GM21367 (cell line): Measurements from ENCODE around the gene PRM2.
A peak's percentile ranks its signal among the peaks of the same experiment; 100 is the strongest.

ENCODE experiments used
- ATAC-seq: cut with Tn5 transposase; IDR thresholded peaks from one replicate; pipeline ENCODE4 v1.9.1; 2021; ENCODE audit not compliant: unreplicated experiment

Gene PRM2

GRCh38 chr16:11264155-11264832 is 12.0 kb downstream of the PRM2 start:
- ATAC-seq = no peak

- ATAC-seq = no peak
Measured at GRCh38 chr16:11263737-11264136, 12.5 kb downstream of the PRM2 start.

GRCh38 chr16:11262915-11263314 is 13.4 kb downstream of the PRM2 start:
- ATAC-seq = no peak

DNA sequence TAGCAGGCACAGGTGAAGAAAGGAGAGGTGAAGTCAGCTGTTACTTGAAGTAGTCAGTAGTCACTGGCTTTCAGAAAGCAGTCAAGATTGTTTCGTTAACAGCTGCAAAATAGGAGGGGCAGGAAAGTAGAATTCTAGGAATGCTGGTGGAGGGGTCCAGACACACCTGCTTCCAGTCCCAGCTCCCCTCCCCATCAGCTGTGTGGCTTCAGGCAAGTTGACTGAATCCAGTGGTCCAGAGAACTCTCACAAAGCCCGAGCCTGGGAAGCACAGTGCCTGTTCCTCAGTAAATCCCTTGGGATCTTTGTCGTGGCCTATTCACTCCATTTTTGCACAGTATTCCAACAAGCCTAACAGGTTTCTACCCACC is 15.7 kb downstream of the PRM2 start:
- ATAC-seq = no peak

DNA sequence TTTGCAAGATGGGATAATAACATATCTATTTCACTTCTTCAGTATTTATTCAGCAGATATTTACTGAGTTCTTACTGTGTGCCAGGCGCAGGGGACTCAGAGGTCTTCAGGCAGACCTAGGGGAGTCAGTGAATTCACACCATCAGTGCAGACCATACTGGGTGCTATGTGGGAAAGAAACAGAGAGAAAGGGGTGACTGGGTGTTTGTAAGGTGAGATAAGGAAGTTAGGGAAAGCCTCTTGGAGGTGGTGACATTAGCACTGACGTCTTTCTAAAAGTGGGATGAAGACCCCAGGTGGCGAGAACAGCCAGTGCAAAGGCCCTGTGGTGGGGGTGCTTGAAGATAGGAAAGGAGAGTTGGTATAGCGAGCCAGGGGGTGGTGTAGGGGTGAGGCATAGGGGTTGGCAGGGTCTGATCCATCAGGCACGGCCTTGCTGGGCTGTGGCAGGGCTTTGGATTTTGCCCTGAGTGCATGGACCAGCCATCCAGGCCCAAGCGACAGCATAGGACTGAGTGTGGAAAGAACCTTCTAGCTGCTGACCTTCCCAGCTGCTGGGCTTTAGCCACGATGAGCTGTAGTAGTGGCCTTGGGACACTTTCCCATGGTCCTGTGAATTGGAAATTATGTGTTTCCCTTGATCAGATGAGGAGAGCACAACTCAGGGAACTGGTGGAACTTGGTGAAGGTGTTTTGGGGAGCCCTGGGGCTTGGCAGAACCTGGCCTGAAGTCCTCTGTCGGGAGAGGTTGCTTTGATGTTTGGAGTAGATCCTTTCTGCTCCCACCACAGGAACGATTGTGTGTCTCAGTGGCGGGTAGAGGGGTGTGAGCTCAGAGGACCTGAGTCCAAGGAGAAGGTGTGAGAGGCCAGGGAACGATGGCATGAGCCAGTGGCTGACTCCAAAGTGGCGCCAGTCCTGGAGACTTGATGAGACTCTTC is 16.4 kb downstream of the PRM2 start:
- no peak for ATAC-seq

- no peak for ATAC-seq
Measured at GRCh38 chr16:11258553-11259492, 17.5 kb downstream of the PRM2 start.

- no peak for ATAC-seq
Measured at GRCh38 chr16:11257131-11257938, 18.9 kb downstream of the PRM2 start.

GRCh38 chr16:11256661-11257130 is 19.6 kb downstream of the PRM2 start:
- no peak for ATAC-seq

GRCh38 chr16:11255737-11256660 is 20.3 kb downstream of the PRM2 start, which contains the start of gene SOCS1:
SOCS1 (minus strand) TSS chr16:11256204; CDS start chr16:11255478, 726 bp downstream.
- peak; percentile 42 for ATAC-seq

- ATAC-seq = no peak
Measured at GRCh38 chr16:11254913-11255736, 21.2 kb downstream of the PRM2 start.

DNA sequence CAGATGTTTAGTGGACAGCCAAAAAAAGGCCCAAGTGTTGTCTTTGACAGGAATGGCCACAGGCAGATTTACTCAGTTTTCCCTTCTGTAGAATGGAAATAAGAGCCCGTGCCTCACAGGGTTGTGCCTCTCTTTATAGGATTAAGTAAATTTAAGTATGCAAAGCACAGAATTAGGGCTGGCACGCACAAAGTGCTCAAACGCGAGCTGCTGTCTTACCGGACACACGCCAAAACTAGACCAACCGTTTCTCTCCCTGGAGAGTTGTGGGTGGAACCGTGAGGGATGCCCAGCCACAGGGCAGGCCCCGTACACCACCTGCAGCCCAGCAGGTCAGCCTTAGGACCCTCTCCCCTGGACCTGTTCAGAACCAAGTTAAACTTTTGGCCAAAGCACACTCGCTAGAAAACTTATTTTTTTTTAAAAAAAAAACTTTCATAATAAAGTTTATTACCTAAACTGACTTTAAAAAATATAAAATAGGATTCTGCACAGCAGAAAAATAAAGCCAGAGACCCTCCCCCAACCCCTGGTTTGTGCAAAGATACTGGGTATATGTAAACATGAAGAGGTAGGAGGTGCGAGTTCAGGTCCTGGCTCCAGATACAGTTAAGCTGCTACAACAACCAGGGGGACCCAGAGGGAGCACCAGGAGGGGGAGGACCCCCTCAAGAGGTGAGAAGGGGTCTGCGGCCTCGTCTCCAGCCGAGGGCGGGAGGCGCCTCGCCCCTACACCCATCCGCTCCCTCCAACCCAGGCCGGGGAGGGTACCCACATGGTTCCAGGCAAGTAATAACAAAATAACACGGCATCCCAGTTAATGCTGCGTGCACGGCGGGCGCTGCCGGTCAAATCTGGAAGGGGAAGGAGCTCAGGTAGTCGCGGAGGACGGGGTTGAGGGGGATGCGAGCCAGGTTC is 22.0 kb downstream of the PRM2 start:
- ATAC-seq = no peak

- no peak for ATAC-seq
Measured at GRCh38 chr16:11253009-11253994, 23.0 kb downstream of the PRM2 start.

GRCh38 chr16:11252482-11252931 is 23.8 kb downstream of the PRM2 start:
- ATAC-seq = no peak

- ATAC-seq = no peak
Measured at GRCh38 chr16:11251525-11252481, 24.5 kb downstream of the PRM2 start.
